ENCODE measurements around the gene RHEB.

The RHEB gene

DNA sequence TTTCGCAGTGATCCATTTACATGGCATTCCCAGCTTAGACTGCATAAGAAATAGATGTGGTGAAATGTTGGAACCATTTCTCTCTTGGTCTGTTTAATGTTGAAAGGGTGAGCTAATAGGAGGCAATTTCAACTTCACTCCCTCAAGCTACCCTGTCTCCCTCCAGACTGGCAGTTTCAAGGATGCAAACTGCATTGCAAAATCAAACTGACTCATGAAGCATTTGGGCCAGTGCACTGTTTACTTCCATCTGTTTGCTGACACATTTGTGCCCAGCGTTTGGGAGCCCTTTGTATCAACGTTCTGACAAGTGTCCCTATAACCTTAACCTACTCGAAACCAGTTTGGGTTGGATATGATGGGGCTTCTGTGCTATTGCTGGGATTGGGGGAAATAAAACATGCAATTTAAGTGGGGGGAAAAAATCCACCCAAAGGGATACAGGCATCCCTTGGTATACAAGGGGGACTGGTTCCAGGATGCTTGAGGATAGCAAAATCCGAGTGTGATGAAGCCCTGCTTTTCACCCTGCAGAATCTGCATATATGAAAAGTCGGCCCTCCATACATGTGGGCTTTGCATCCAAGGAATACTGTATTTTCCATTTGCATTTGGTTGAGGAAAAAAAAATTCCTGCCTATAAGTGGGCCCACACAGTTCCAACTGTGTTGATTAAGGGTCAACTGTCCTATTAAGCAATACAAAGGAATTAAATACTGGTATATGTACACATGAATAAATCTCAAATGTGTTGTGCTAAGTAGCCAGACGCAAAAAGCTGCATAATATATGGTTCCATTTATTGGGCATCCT lies 15.6 kb downstream of the RHEB start:
- Histone ChIP-seq H3K9me3 (ENCODE audit: control insufficient read depth, insufficient read depth, low read depth, low read length) (no peaks in the 10 kb centered on the region; the same call in 1 of the 2 replicates), H3K4me1 (ENCODE audit: control insufficient read depth, insufficient read depth, low read length) (peaks cover 34% of the 10 kb centered on the region), H3K9ac (ENCODE audit: low read length) (no peak overlapping the region), H3K27me3 (ENCODE audit: control insufficient read depth, insufficient read depth, low read length) (no peaks in the 10 kb centered on the region), H3K27ac (ENCODE audit: low read depth, low read length) (no peak overlapping the region), H3K4me3 (ENCODE audit: low read depth, low read length) (no peak overlapping the region), H3K36me3 (ENCODE audit: control insufficient read depth, insufficient read depth, low read length) (no peaks in the 10 kb centered on the region)

DNA sequence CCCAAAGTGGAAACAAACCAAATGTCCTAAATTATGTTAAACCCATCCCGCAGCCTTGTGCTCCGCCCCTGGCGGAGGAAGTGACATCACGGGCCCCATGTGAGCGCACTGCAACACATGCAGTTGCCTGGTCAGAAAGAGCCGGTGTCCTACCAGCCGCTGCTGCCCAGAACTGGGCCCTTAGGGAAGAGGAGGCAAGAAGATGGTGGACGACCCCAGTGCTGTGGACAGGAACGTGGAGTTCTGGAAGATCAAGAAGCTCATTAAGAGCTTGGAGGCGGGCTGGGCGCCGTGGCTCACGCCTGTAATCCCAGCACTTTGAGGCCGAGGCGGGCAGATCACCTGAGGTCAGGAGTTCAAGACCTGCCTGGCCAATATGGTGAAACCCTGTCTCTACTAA lies 18.0 kb downstream of the RHEB start:
- no peak overlapping the region for H3K4me3 ChIP-seq (ENCODE audit: low read depth, low read length)
- no peak overlapping the region for H3K9ac ChIP-seq (ENCODE audit: low read length)
- H3K9me3 ChIP-seq (ENCODE audit: control insufficient read depth, insufficient read depth, low read depth, low read length), result no peaks in the 10 kb centered on the region; the same call in 1 of the 2 replicates
- H3K4me1 ChIP-seq (ENCODE audit: control insufficient read depth, insufficient read depth, low read length), result peaks cover 38% of the 10 kb centered on the region
- no peaks in the 10 kb centered on the region for H3K27me3 ChIP-seq (ENCODE audit: control insufficient read depth, insufficient read depth, low read length)
- no peaks in the 10 kb centered on the region for H3K36me3 ChIP-seq (ENCODE audit: control insufficient read depth, insufficient read depth, low read length)
- H3K27ac ChIP-seq (ENCODE audit: low read depth, low read length), result no peak overlapping the region

DNA sequence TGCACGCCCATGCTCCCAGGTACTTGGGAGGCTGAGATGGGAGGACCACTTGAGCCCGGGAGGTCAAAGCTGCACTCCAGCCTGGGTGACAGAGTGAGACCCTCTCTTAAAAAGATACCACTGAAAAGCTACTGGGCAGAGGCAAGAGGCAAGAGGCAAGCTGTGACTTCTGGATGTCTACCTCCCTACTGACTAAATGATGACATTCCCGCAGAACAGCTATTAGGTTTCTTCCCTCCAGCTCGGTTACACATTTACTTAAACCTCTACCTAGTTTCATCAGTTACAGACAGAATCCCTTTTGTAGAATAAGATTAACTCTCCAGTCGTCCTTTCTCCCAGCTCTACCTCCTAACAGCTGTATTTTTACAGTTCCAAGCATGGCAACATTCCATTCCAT lies 21.2 kb downstream of the RHEB start:
- Histone ChIP-seq H3K9ac (ENCODE audit: low read length) (no peak overlapping the region), H3K9me3 (ENCODE audit: control insufficient read depth, insufficient read depth, low read depth, low read length) (no peaks in the 10 kb centered on the region), H3K27me3 (ENCODE audit: control insufficient read depth, insufficient read depth, low read length) (no peaks in the 10 kb centered on the region), H3K4me1 (ENCODE audit: control insufficient read depth, insufficient read depth, low read length) (peaks cover 50% of the 10 kb centered on the region), H3K27ac (ENCODE audit: low read depth, low read length) (no peak overlapping the region), H3K4me3 (ENCODE audit: low read depth, low read length) (no peak overlapping the region), H3K36me3 (ENCODE audit: control insufficient read depth, insufficient read depth, low read length) (no peaks in the 10 kb centered on the region)

DNA sequence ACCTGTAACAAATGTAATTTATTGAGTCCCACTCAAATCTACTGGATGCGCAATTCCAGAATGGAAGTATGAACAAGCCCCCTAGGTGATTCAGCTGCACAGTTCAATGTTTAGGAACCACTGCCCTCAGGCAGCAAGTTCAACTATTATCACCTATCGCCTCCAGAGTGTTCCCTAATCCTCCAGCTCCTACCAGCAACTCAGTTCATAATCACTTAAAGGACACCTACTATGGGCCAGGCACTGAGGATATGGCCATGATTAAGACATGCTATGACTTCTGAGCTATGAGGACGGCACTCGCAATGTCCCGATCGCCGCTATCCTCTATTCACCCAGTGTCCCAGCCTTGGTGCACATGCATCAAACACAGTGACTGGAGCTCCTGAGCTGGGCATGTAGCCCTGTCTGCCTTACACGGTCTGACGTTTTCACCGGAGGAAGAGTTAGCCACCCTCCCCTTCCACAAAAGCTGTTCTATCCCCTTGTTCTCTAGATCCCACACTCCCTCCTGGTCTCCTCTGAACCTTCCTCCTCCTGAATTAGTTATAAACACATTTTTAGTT lies 22.3 kb downstream of the RHEB start:
- Histone ChIP-seq H3K9ac (ENCODE audit: low read length) (no peak overlapping the region), H3K4me1 (ENCODE audit: control insufficient read depth, insufficient read depth, low read length) (peaks cover 54% of the 10 kb centered on the region), H3K27me3 (ENCODE audit: control insufficient read depth, insufficient read depth, low read length) (no peaks in the 10 kb centered on the region)

DNA sequence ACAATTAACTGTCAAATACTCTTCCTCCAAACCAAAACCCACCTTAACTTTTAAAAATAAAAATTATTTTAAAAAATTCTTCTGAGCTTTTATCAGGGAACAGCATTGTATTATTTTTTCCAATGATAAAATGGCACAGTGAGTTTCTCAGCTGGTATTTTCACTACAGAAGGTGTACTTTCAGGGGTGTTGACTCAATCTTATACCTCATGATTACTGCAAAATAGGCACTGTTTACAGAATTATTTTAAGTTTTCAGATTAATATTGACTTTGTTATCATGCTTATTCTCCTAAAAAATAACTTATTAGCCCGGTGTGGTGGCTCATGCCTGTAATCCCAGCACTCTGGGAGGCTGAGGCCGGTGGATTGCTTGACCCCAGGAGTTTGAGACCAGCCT lies 24.3 kb downstream of the RHEB start:
- H3K27me3 ChIP-seq (ENCODE audit: control insufficient read depth, insufficient read depth, low read length), result no peaks in the 10 kb centered on the region
- no peak overlapping the region for H3K27ac ChIP-seq (ENCODE audit: low read depth, low read length)
- peaks cover 60% of the 10 kb centered on the region for H3K4me1 ChIP-seq (ENCODE audit: control insufficient read depth, insufficient read depth, low read length)
- peaks cover 2% of the 10 kb centered on the region; the same call in 1 of the 2 replicates for H3K36me3 ChIP-seq (ENCODE audit: control insufficient read depth, insufficient read depth, low read length)
- no peak overlapping the region for H3K4me3 ChIP-seq (ENCODE audit: low read depth, low read length)
- H3K9me3 ChIP-seq (ENCODE audit: control insufficient read depth, insufficient read depth, low read depth, low read length), result no peaks in the 10 kb centered on the region
- H3K9ac ChIP-seq (ENCODE audit: low read length), result no peak overlapping the region

More for the DNA sequence above, 22.3 kb downstream of the RHEB start:
- H3K4me3 ChIP-seq (ENCODE audit: low read depth, low read length), result no peak overlapping the region
- H3K27ac ChIP-seq (ENCODE audit: low read depth, low read length), result no peak overlapping the region
- no peaks in the 10 kb centered on the region for H3K9me3 ChIP-seq (ENCODE audit: control insufficient read depth, insufficient read depth, low read depth, low read length)
- H3K36me3 ChIP-seq (ENCODE audit: control insufficient read depth, insufficient read depth, low read length), result no peaks in the 10 kb centered on the region

DNA sequence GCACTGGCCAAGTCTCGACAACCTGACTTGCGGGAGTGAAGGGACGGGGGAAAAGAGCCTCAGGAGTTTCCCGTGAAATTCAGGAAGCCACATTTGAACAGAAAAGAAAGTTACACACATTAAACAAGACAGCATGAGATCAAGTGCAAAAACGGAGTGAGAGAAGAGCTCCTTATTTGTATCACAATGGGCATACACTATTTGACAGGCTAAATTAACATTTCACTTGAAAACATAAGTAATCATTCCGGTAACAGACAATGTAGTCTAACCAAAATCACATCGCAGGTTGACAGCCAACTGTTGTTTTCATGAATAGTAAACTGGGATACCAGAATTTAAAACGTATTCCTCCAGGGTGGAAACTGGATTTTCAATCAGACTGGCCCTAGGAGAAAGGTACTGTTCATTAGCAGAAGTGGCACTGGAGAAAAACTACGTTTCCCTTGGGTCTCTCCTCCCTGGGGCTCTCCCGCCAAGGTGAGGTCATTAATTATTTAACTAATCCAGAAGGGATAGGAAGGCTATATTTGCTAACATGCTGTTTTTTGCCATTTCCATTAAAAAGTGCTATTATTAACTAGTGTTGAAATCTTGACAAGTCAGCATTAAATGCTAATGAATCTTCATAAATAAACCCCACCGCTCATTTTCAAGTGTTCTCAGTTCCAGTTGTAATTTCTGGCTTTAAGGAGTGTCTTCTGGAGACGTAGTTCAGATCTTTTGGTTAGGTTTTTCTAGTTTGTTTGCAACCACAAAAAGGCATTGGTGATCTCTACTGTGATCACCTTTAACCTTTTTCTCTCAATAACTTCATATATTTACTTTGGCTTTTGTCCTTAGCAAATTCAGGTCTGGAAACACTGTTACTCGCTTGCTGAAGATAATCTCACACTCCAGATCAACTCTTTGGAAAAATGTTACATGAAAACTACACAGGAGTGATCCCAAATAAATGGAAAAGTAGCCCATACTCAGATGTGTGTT lies 25.1 kb downstream of the RHEB start:
- H3K36me3 ChIP-seq (ENCODE audit: control insufficient read depth, insufficient read depth, low read length), result peaks cover 9% of the 10 kb centered on the region
- H3K4me3 ChIP-seq (ENCODE audit: low read depth, low read length), result peak overlapping the region; percentile 21
- no peaks in the 10 kb centered on the region for H3K27me3 ChIP-seq (ENCODE audit: control insufficient read depth, insufficient read depth, low read length)
- peak overlapping the region; percentile 31; the same call in 1 of the 2 replicates for H3K27ac ChIP-seq (ENCODE audit: low read depth, low read length)
- no peak overlapping the region for H3K9ac ChIP-seq (ENCODE audit: low read length)
- peaks cover 63% of the 10 kb centered on the region for H3K4me1 ChIP-seq (ENCODE audit: control insufficient read depth, insufficient read depth, low read length)
- H3K9me3 ChIP-seq (ENCODE audit: control insufficient read depth, insufficient read depth, low read depth, low read length), result no peaks in the 10 kb centered on the region

DNA sequence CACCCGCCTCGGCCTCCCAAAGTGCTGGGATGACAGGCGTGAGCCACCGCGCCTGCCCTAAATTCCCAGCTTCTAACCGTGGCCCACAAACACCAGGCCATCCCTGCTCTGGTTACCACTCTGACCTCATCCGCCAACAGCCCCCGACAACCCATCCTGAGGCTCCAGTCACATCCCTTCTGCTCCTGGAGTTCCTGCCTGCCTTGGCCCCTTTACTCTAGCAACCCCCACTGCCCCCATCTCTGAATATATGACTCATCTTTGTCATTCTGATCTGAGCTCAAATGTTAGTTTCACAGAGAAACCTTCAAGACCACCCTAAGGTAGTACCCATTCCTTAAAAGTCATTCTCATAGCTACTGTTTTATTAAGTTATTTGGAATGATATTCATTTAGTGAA lies 26.6 kb downstream of the RHEB start:
- Histone ChIP-seq H3K27me3 (ENCODE audit: control insufficient read depth, insufficient read depth, low read length) (no peaks in the 10 kb centered on the region), H3K27ac (ENCODE audit: low read depth, low read length) (peak overlapping the region; percentile 59; the same call in 1 of the 2 replicates), H3K4me3 (ENCODE audit: low read depth, low read length) (no peak overlapping the region), H3K36me3 (ENCODE audit: control insufficient read depth, insufficient read depth, low read length) (peaks cover 24% of the 10 kb centered on the region), H3K9ac (ENCODE audit: low read length) (no peak overlapping the region), H3K9me3 (ENCODE audit: control insufficient read depth, insufficient read depth, low read depth, low read length) (no peaks in the 10 kb centered on the region), H3K4me1 (ENCODE audit: control insufficient read depth, insufficient read depth, low read length) (peaks cover 50% of the 10 kb centered on the region)

DNA sequence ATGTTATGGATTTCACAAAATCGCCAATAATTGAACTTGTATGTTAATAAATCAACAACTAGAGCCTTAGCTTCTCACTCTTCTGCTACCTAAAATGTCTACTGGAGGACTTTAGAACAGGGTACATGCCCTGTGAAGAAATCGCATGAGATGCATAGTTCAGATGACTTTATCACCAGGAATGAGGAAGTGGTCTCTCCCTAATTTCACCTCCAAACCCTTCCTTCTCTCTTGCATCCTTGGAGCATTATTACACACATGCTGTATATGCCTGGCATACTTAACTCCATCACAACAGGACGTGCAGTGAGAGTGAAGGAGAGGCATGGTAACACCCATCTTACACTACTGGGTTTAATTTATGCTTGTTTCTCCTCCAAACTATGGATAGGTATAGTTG lies 27.8 kb downstream of the RHEB start:
- peaks cover 43% of the 10 kb centered on the region for H3K4me1 ChIP-seq (ENCODE audit: control insufficient read depth, insufficient read depth, low read length)
- H3K9ac ChIP-seq (ENCODE audit: low read length), result no peak overlapping the region
- H3K4me3 ChIP-seq (ENCODE audit: low read depth, low read length), result no peak overlapping the region
- H3K27ac ChIP-seq (ENCODE audit: low read depth, low read length), result no peak overlapping the region
- H3K36me3 ChIP-seq (ENCODE audit: control insufficient read depth, insufficient read depth, low read length), result peaks cover 36% of the 10 kb centered on the region
- H3K9me3 ChIP-seq (ENCODE audit: control insufficient read depth, insufficient read depth, low read depth, low read length), result no peaks in the 10 kb centered on the region
- no peaks in the 10 kb centered on the region for H3K27me3 ChIP-seq (ENCODE audit: control insufficient read depth, insufficient read depth, low read length)

DNA sequence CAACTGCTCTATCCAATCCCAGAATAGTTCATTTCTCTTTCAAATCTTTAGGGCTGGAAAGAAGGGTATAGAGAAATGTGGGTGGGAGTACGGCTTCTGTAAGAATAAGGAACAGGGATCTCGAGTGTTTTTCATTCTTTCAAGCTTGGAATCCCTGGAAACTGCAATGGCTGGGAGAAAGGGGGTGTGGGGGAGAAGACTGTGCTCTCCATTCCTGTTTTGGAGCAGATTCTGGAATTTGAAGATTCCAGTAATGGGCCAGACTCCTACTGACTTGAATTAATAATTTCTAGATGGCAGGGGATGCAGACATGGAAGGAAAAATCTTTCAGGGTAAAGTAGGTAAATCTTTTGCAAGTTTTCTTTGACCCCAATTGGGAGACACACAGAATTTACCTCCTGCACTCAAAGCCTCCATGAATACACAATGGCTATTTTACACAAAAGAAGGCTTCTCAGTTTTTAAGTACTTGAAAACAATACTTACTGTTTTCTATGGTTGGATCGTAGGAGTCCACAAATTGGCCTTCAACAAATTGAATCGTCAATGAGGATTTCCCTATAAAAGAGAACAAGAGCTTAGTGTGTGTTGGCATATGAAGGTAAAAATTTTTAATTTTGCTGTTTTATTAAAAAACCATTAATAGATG lies 29.1 kb downstream of the RHEB start:
- Histone ChIP-seq H3K4me1 (ENCODE audit: control insufficient read depth, insufficient read depth, low read length) (peaks cover 36% of the 10 kb centered on the region), H3K4me3 (ENCODE audit: low read depth, low read length) (no peak overlapping the region), H3K27ac (ENCODE audit: low read depth, low read length) (no peak overlapping the region), H3K9me3 (ENCODE audit: control insufficient read depth, insufficient read depth, low read depth, low read length) (no peaks in the 10 kb centered on the region), H3K27me3 (ENCODE audit: control insufficient read depth, insufficient read depth, low read length) (no peaks in the 10 kb centered on the region), H3K36me3 (ENCODE audit: control insufficient read depth, insufficient read depth, low read length) (peaks cover 49% of the 10 kb centered on the region), H3K9ac (ENCODE audit: low read length) (no peak overlapping the region)

DNA sequence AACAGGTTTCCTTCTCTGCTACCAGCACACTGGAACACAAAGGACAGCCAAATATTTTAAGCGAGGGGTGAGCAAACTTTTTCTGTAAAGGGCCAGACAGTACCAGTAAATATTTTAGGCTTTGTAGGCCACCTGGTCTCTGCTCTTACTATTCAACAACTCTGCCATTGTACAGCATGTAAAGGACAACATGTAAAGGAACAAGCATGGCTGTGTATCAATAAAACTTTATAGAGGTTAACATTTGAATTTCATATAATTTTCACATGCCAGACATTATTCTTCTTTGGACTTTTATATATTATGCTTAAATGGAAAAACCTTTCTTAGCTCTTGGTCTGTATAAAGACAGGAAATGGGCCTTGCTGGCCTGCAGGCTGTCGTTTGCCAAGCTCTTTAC lies 30.2 kb downstream of the RHEB start:
- Histone ChIP-seq H3K4me3 (ENCODE audit: low read depth, low read length) (no peak overlapping the region), H3K36me3 (ENCODE audit: control insufficient read depth, insufficient read depth, low read length) (peaks cover 60% of the 10 kb centered on the region), H3K9me3 (ENCODE audit: control insufficient read depth, insufficient read depth, low read depth, low read length) (no peaks in the 10 kb centered on the region), H3K4me1 (ENCODE audit: control insufficient read depth, insufficient read depth, low read length) (peaks cover 26% of the 10 kb centered on the region), H3K27me3 (ENCODE audit: control insufficient read depth, insufficient read depth, low read length) (no peaks in the 10 kb centered on the region), H3K27ac (ENCODE audit: low read depth, low read length) (no peak overlapping the region), H3K9ac (ENCODE audit: low read length) (no peak overlapping the region)

Data from HUES6 (cell line).